KOPT-K1 (cell line): ENCODE data around the gene USP48.

Source experiments
- H3K27ac ChIP-seq: fragments of 200-600 bp; sonication (generic); 2 replicates; pipeline ENCODE4 v1.5.1; 2016; ENCODE audit warnings: antibody characterized with exemption, mild to moderate bottlenecking, low read depth, low read length; ENCODE audit not compliant: poor library complexity, severe bottlenecking
- H3K36me3 ChIP-seq: fragments of 200-600 bp; sonication (generic); 2 replicates; pipeline ENCODE4 v1.5.1; 2017; ENCODE audit warnings: antibody characterized with exemption, mild to moderate bottlenecking, low read length, moderate library complexity; ENCODE audit not compliant: insufficient read depth
- H3K9me3 ChIP-seq: fragments of 200-600 bp; sonication (generic); 2 replicates; pipeline ENCODE4 v1.5.1; 2017; ENCODE audit warnings: antibody characterized with exemption, low read length, mild to moderate bottlenecking; ENCODE audit not compliant: insufficient read depth, poor library complexity, severe bottlenecking

The USP48 gene

GRCh38 chr1:21670059-21670881 is 112.7 kb downstream of the USP48 start:
- Histone ChIP-seq H3K36me3 (no peaks in the 10 kb centered on the region), H3K9me3 (no peaks in the 10 kb centered on the region), H3K27ac (peak overlapping the region; percentile 29)

GRCh38 chr1:21669258-21670058 is 113.5 kb downstream of the USP48 start, which contains the start of gene RAP1GAP:
TSS of gene RAP1GAP (minus strand) at chr1:21669357. CDS start at chr1:21620032, 49,325 bp downstream.
- H3K9me3 ChIP-seq, result no peaks in the 10 kb centered on the region
- no peaks in the 10 kb centered on the region for H3K36me3 ChIP-seq
- H3K27ac ChIP-seq, result peak within 1 kb of the TSS; percentile 29

- Histone ChIP-seq H3K27ac (no peak overlapping the region), H3K36me3 (no peaks in the 10 kb centered on the region), H3K9me3 (no peaks in the 10 kb centered on the region)
Measured at GRCh38 chr1:21668951-21669257, 114.0 kb downstream of the USP48 start.

- no peak overlapping the region for H3K27ac ChIP-seq
- H3K9me3 ChIP-seq, result no peaks in the 10 kb centered on the region
- no peaks in the 10 kb centered on the region for H3K36me3 ChIP-seq
Measured at GRCh38 chr1:21668232-21668950, 114.6 kb downstream of the USP48 start.

GRCh38 chr1:21667348-21668231 is 115.4 kb downstream of the USP48 start:
- Histone ChIP-seq H3K36me3 (no peaks in the 10 kb centered on the region), H3K9me3 (no peaks in the 10 kb centered on the region), H3K27ac (peak overlapping the region; percentile 39)

GRCh38 chr1:21666576-21667320 is 116.2 kb downstream of the USP48 start:
- Histone ChIP-seq H3K36me3 (no peaks in the 10 kb centered on the region), H3K27ac (peak overlapping the region; percentile 39), H3K9me3 (no peaks in the 10 kb centered on the region)

GRCh38 chr1:21665711-21666575 is 117.0 kb downstream of the USP48 start:
- no peaks in the 10 kb centered on the region for H3K36me3 ChIP-seq
- peak overlapping the region; percentile 39 for H3K27ac ChIP-seq
- H3K9me3 ChIP-seq, result no peaks in the 10 kb centered on the region

GRCh38 chr1:21664806-21665588 is 118.0 kb downstream of the USP48 start:
- H3K27ac ChIP-seq, result no peak overlapping the region
- H3K9me3 ChIP-seq, result no peaks in the 10 kb centered on the region
- H3K36me3 ChIP-seq, result no peaks in the 10 kb centered on the region

- H3K27ac ChIP-seq, result no peak overlapping the region
- H3K36me3 ChIP-seq, result no peaks in the 10 kb centered on the region
- no peaks in the 10 kb centered on the region for H3K9me3 ChIP-seq
Measured at GRCh38 chr1:21663951-21664805, 118.8 kb downstream of the USP48 start.

- no peak overlapping the region for H3K27ac ChIP-seq
- H3K36me3 ChIP-seq, result no peaks in the 10 kb centered on the region
Measured at GRCh38 chr1:21663248-21663950, 119.5 kb downstream of the USP48 start.

GRCh38 chr1:21662426-21663247 is 120.3 kb downstream of the USP48 start:
- H3K27ac ChIP-seq, result no peak overlapping the region
- H3K36me3 ChIP-seq, result no peaks in the 10 kb centered on the region
- H3K9me3 ChIP-seq, result no peaks in the 10 kb centered on the region

More at GRCh38 chr1:21663248-21663950, 119.5 kb downstream of the USP48 start:
- no peaks in the 10 kb centered on the region for H3K9me3 ChIP-seq
